Nasal cavity respiratory epithelium epithelial cell of viscerocranial mucosa (primary cell): ENCODE measurements around the gene CEP89. TPM values are rescaled to one million over a fixed set of nuclear protein-coding genes. Genes with fewer than 3 reads are reported as not detected.

ENCODE experiments used
- total RNA-seq: library from RNA; depleted of rRNA; stranded (reverse); fragments of >200 nt; gene quantifications from 2 replicates; pipeline ENCODE4 v1.2.3, GENCODE V29; 2014

CEP89 gene
- 6.8 and 14.2 TPM in 2 replicates for total RNA-seq

GRCh38 chr19:32971715-32972540, at the start of gene CEP89, which contains the start of gene FAAP24:
Gene CEP89 (minus strand): TSS chr19:32971958. CDS start chr19:32971874, 84 bp downstream.
Gene FAAP24 (plus strand): TSS chr19:32972242. CDS start chr19:32973197, 955 bp downstream.

GRCh38 chr19:32869369-32869965, 102.3 kb downstream of the CEP89 start, which contains the start of gene SLC7A9:
Gene SLC7A9 (minus strand): TSS chr19:32869767. CDS start chr19:32868534, 1,233 bp downstream.

Other genes starting within 250 kb of the CEP89 start
- gene SLC7A9, start 102.2 kb downstream of the CEP89 start, total RNA-seq, result 0.28 TPM in 1 of 2 replicates, not detected in the other
- 1.00 and 1.0 TPM in 2 replicates for gene FAAP24, start 284 bp upstream of the CEP89 start, total RNA-seq
- 11.6 and 17.1 TPM in 2 replicates for gene RHPN2, start 92.9 kb upstream of the CEP89 start, total RNA-seq
- 6.5 and 9.4 TPM in 2 replicates for gene GPATCH1, start 109.2 kb upstream of the CEP89 start, total RNA-seq
- gene WDR88, start 160.2 kb upstream of the CEP89 start, total RNA-seq, result not detected in 2 replicates
- 5.1 and 31.2 TPM in 2 replicates for gene LRP3, start 222.4 kb upstream of the CEP89 start, total RNA-seq